GM12878 (cell line): Measurements from ENCODE around the gene TDO2. TPM values are rescaled to one million over a fixed set of nuclear protein-coding genes. Genes with fewer than 3 reads are reported as not detected.

Experiments used
- ATAC-seq: fragments of 200-7000 bp; cut with Tn5 transposase; 3 replicates; pipeline ENCODE4 v1.9.1; 2020; ENCODE audit warnings: mild to moderate bottlenecking, moderate library complexity
- BruUV-seq: library from RNA; stranded (reverse); fragments of 400-500 nt; replicated peaks from 2 replicates; lab custom pipeline; 2021; lab: Mats Ljungman, UMichigan
- CTCF ChIA-PET: fragments of 300-600 bp; sonication (Branson Sonifier 250); formaldehyde crosslinking; extraction: SDS; loops from one replicate; lab custom pipeline; 2021; ENCODE audit warnings: inconsistent platforms; lab: Yijun Ruan, JAX
- POLR2A ChIA-PET: fragments of 350-600 bp; formaldehyde crosslinking; extraction: SDS; loops from one replicate; lab custom pipeline; 2021; ENCODE audit warnings: inconsistent platforms; lab: Charles Lee
- RAD21 ChIA-PET: fragments of 300-600 bp; sonication (Branson Sonifier 250); formaldehyde crosslinking; loops from one replicate; lab custom pipeline; 2023; ENCODE audit warnings: antibody characterized with exemption; ENCODE audit not compliant: unreplicated experiment; lab: Charles Lee
- SMC1A ChIA-PET: fragments of 300-600 bp; sonication (Branson Sonifier 250); formaldehyde crosslinking; loops from one replicate; lab custom pipeline; 2023; ENCODE audit not compliant: unreplicated experiment, uncharacterized antibody; lab: Charles Lee
- DNase-seq: peaks from one replicate; pipeline ENCODE4 v3.0.0-alpha.2; 2011; ENCODE audit warnings: low read depth, low spot score
- FAIRE-seq: peaks from 3 replicates; lab custom pipeline; 2011; peaks lifted over from hg19 to GRCh38; lab: Jason Lieb, UNC
- H2AFZ ChIP-seq: 2 replicates; pipeline ENCODE4 v1.6.0; 2011; ENCODE audit warnings: low read depth, low read length, control low read depth; ENCODE audit not compliant: control insufficient read depth
- H3K27ac ChIP-seq: 2 replicates; pipeline ENCODE4 v1.5.1; 2011; ENCODE audit warnings: control low read depth; ENCODE audit not compliant: control insufficient read depth, insufficient read depth
- H3K27me3 ChIP-seq, 2 experiments: replicated peaks in 1 of 2; 2 replicates each; pipeline versions ENCODE4 v1.6.0 to v1.6.1; 2011; ENCODE audit warnings: low read length in 1 of 2; ENCODE audit not compliant: control insufficient read depth in 2 of 2, insufficient read depth in 2 of 2
- H3K36me3 ChIP-seq, 2 experiments: 2 replicates each; pipeline ENCODE4 v1.5.1; 2011; ENCODE audit warnings: low read length in 1 of 2; ENCODE audit not compliant: control insufficient read depth in 2 of 2, insufficient read depth in 2 of 2
- H3K4me1 ChIP-seq: 2 replicates; pipeline ENCODE4 v1.6.1; 2011; ENCODE audit warnings: mild to moderate bottlenecking, low read length, moderate library complexity, mixed read lengths; ENCODE audit not compliant: control insufficient read depth, insufficient read depth
- H3K4me2 ChIP-seq: 2 replicates; pipeline ENCODE4 v1.6.0; 2011; ENCODE audit warnings: control low read depth; ENCODE audit not compliant: control insufficient read depth, insufficient read depth
- H3K4me3 ChIP-seq: fragments of 200-600 bp; sonication (generic); 2 replicates; pipeline ENCODE4 v1.5.1; 2016
- H3K79me2 ChIP-seq: 2 replicates; pipeline ENCODE4 v1.6.0; 2011; ENCODE audit warnings: low read length; ENCODE audit not compliant: control insufficient read depth, insufficient read depth
- H3K9ac ChIP-seq: 2 replicates; pipeline ENCODE4 v1.8.0; 2011; ENCODE audit warnings: low read length, control low read depth, mixed read lengths; ENCODE audit not compliant: control insufficient read depth, insufficient read depth
- H3K9me3 ChIP-seq: replicated peaks from 3 replicates; pipeline ENCODE4 v1.5.1; 2011; ENCODE audit warnings: mild to moderate bottlenecking, low read length; ENCODE audit not compliant: control insufficient read depth, insufficient read depth
- H4K20me1 ChIP-seq: 2 replicates; pipeline ENCODE4 v1.6.0; 2011; ENCODE audit not compliant: control insufficient read depth, insufficient read depth
- BHLHE40 ChIP-seq, 2 experiments: fragments of 450-650 bp in 1 of 2; IDR thresholded peaks; 2 replicates each; pipeline ENCODE4 v1.6.1; 2011 to 2017; ENCODE audit warnings: low read depth in 2 of 2, borderline replicate concordance in 1 of 2, improper control_type of control experiment in 1 of 2, low read length in 1 of 2, mild to moderate bottlenecking in 1 of 2
- CEBPB ChIP-seq, 2 experiments: fragments of 150-350 bp in 1 of 2; IDR thresholded peaks; 2 replicates each; pipeline ENCODE4 v1.6.1; 2012 to 2014; ENCODE audit warnings: low read depth in 2 of 2, low read length in 2 of 2, borderline replicate concordance in 1 of 2, inconsistent platforms in 1 of 2
- EP300 ChIP-seq, 2 experiments: fragments of 150-350 bp in 1 of 2; IDR thresholded peaks; 2 replicates each; pipeline ENCODE4 v1.6.1; 2011 to 2012; ENCODE audit warnings: low read depth in 2 of 2, low read length in 2 of 2, borderline replicate concordance in 1 of 2, improper control_type of control experiment in 1 of 2, inconsistent platforms in 1 of 2; ENCODE audit not compliant: control insufficient read depth in 1 of 2
- HDAC6 ChIP-seq: fragments of 200-600 bp; sonication (generic); IDR thresholded peaks from one replicate; pipeline ENCODE4 v1.8.0; 2017; ENCODE audit warnings: antibody characterized with exemption; ENCODE audit not compliant: unreplicated experiment
- STAT3 ChIP-seq: IDR thresholded peaks from 2 replicates; pipeline ENCODE4 v1.6.1; 2011; ENCODE audit warnings: low read depth, low read length, improper control_type of control experiment
- SUPT20H ChIP-seq: IDR thresholded peaks from 2 replicates; pipeline ENCODE4 v1.6.1; 2011; ENCODE audit warnings: low read depth, mild to moderate bottlenecking, low read length, moderate library complexity, borderline replicate concordance; ENCODE audit not compliant: control insufficient read depth
- ZNF274 ChIP-seq: IDR thresholded peaks from one replicate; pipeline ENCODE4 v1.8.0; 2011; ENCODE audit not compliant: insufficient read length, insufficient read depth
- WGBS: methylation state at CpG from one replicate; pipeline ENCODE4 v1.1.6; 2016; ENCODE audit warnings: low lambda C conversion rate; ENCODE audit not compliant: insufficient replicate concordance, insufficient coverage; ENCODE audit errors: missing lambda C conversion rate; 5-methylcytosine and 5-hydroxymethylcytosine counted together
- in situ Hi-C: fragments of 300-500 bp; cut with MboI; formaldehyde crosslinking; loops from 9 replicates; pipeline ENCODE4 v1.14.3; 2018; ENCODE audit warnings: mixed read lengths
- intact Hi-C: fragments of 100-400 bp; cut with micrococcal nuclease; formaldehyde crosslinking; loops from one replicate; pipeline ENCODE4 v1.14.2; 2022; ENCODE audit not compliant: unreplicated experiment
- polyA plus RNA-seq, 11 experiments: library from polyadenylated mRNA; depleted of rRNA in 4 of 11; unstranded in 6 of 11; stranded (reverse) in 5 of 11; fragments of >200 nt; fragmentation: Nextera tagmentation in 4 of 11; fragmentation: Illumina TruSeq in 1 of 11; extraction: Ambion mirVana in 4 of 11; extraction: Trizol in 1 of 11; gene quantifications; 1 replicate in 1 of 11; 2 replicates in 10 of 11; pipeline versions ENCODE4 v1.2.1 to v1.2.3, GENCODE V29; 2011 to 2016; ENCODE audit warnings: inconsistent platforms in 2 of 11, missing spikeins in 2 of 11, low read depth in 1 of 11
- total RNA-seq, 4 experiments: library from RNA; depleted of rRNA in 3 of 4; stranded (reverse); fragments of >200 nt in 3 of 4; fragmentation: Illumina TruSeq in 1 of 4; extraction: Trizol in 1 of 4; gene quantifications; 2 replicates each; pipeline versions ENCODE4 v1.2.1 to v1.2.3, GENCODE V29; 2013 to 2021
- TF ChIP-seq, protein P1 (sequence below): IDR thresholded peaks from 2 replicates; pipeline ENCODE4 v1.6.1; 2011; ENCODE audit warnings: low read depth, mild to moderate bottlenecking, low read length, moderate library complexity, borderline replicate concordance; ENCODE audit errors: extremely low read depth

The TDO2 gene
- total and polyA plus RNA-seq, 10 of the 15 experiments (the other 5 are each of a cell fraction or from before 2014, with no cell fraction given), result 0.12 to 1.5 (median 0.23) TPM; not detected in 1

GRCh38 chr4:155855897-155856296, 47.6 kb upstream of the TDO2 start:
- no peak for DNase-seq
- 18% methylated on average over 2 of the region's 2 CpGs for WGBS
- ChIA-PET CTCF (no interaction called here), SMC1A (interaction anchor here (1.7 kb wide), 1 partner anchor 14 kb away, joined by 4 read pairs; no protein-coding TSS in a partner anchor), POLR2A (no interaction called here), RAD21 (no interaction called here)
- Histone ChIP-seq H4K20me1 (no peaks in the 10 kb centered on the region), H3K79me2 (no peaks in the 10 kb centered on the region), H3K4me2 (no peak overlapping the region), H3K4me1 (no peaks in the 10 kb centered on the region), H3K36me3 (no peaks in the 10 kb centered on the region), H3K27ac (no peak overlapping the region), H2AFZ (no peak overlapping the region), H3K4me3 (no peak overlapping the region), H3K9ac (no peak overlapping the region), H3K27me3 (no peaks in the 10 kb centered on the region), H3K9me3 (no peaks in the 10 kb centered on the region)
- intact Hi-C loops, result no loop called here
- no peak for TF ChIP-seq HDAC6
- TF ChIP-seq EP300 (IDR thresholded peaks at IDR 0.05; ENCODE audit: borderline replicate concordance in 1 of 2, control insufficient read depth in 1 of 2, low read depth in 2 of 2, low read length in 2 of 2), result no peak
- TF ChIP-seq BHLHE40 (IDR thresholded peaks at IDR 0.05; ENCODE audit: borderline replicate concordance in 1 of 2, low read depth in 2 of 2, low read length in 1 of 2), result no peak
- TF ChIP-seq, protein P1, sequence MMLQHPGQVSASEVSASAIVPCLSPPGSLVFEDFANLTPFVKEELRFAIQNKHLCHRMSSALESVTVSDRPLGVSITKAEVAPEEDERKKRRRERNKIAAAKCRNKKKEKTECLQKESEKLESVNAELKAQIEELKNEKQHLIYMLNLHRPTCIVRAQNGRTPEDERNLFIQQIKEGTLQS, result no peak
- TF ChIP-seq STAT3, result no peak
- no peak for TF ChIP-seq SUPT20H
- no peak for TF ChIP-seq ZNF274
- no peak for TF ChIP-seq CEBPB (IDR thresholded peaks at IDR 0.05; ENCODE audit: borderline replicate concordance in 1 of 2, low read depth in 2 of 2, low read length in 2 of 2)
- no peak for ATAC-seq
- no TSS peak for BruUV-seq
- FAIRE-seq, result no peak
- in situ Hi-C loops, result no loop called here
